NCI-H128 (cell line): ENCODE data around the gene IL17RB.

Experiments used
- DNase-seq: peaks from one replicate; lab custom pipeline; 2025; ENCODE audit not compliant: unreplicated experiment; lab: John Stamatoyannopoulos, UW

IL17RB gene

DNA sequence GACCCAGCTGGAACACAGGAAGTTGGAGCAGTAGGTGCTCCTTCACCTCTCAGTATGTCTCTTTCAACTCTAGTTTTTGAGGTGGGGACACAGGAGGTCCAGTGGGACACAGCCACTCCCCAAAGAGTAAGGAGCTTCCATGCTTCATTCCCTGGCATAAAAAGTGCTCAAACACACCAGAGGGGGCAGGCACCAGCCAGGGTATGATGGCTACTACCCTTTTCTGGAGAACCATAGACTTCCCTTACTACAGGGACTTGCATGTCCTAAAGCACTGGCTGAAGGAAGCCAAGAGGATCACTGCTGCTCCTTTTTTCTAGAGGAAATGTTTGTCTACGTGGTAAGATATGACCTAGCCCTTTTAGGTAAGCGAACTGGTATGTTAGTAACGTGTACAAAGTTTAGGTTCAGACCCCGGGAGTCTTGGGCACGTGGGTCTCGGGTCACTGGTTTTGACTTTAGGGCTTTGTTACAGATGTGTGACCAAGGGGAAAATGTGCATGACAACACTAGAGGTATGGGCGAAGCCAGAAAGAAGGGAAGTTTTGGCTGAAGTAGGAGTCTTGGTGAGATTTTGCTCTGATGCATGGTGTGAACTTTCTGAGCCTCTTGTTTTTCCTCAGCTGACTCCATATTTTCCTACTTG is 11.9 kb downstream of the IL17RB start:
- DNase-seq = no peak

DNA sequence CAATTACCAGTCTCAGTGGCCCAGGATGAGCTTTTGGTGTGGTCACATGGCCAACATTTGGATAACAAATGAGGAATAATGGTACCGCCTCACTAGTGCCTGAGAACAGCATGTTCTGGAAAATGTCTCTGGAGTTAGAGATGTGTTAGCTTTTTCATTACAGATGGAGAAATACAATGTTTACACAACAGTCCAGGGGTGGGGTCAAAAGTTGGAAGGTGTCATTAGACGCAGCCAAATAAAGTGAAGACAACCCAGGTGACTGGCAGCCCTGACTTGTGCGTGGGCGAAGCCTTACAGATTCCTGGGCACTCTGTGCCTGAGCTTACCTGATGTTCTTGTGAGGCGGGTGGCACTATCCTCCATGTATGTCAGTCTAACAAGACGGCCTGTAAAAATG is 12.8 kb downstream of the IL17RB start:
- DNase-seq = no peak

GRCh38 chr3:53860196-53860595 is 13.8 kb downstream of the IL17RB start:
- DNase-seq = no peak

GRCh38 chr3:53862241-53862640 is 15.9 kb downstream of the IL17RB start:
- DNase-seq = no peak

- no peak for DNase-seq
Measured at GRCh38 chr3:53863145-53863544, 16.8 kb downstream of the IL17RB start.

GRCh38 chr3:53865732-53866499 is 19.5 kb downstream of the IL17RB start:
- DNase-seq = no peak

- no peak for DNase-seq
Measured at GRCh38 chr3:53880396-53881345, 34.3 kb downstream of the IL17RB start.

DNA sequence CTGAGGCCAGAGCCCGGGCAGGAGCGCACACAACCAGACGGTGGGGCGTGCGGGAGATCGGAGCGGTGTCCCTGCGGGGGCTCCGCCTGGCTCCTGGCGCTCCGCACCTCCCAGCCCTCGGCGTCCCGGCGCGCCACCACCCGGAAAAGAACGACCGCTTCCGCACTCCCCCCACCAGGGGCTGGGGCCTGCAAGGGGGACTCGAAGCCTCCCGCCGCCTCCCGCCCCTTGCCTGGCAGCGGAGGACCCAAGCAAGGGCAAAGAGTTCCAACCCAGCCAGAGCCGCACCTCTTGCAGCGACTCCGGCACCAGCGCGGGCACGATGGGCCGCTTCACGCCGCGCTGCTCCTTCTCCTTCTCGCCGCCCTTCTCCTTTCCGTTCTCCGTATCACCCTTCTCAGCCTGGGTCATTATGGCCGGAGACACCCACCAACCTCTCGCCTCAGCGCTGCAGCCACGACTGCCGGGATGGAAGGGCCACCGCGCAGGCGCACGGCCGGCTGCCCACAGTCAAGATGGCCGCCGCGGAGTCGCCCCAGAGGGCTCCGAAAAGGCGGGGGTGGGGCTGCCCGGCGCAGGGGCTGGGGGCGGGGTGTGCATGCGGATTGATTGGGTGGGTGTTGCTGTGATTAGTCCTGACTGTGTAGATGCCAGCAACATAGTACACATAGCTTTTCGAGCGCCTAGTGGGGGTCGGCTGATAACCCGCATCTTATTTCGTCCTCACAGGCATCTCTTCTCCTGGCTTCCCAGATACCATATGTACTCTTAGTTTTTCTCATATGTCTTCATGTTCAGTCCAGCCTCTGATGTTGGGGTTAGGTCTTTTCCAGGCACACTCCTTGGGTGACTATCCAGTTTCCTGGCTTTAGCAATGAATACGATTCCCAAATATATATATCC is 35.6 kb downstream of the IL17RB start, which contains the start of gene ACTR8:
TSS of gene ACTR8 (minus strand) at position 462 of the 903 bp plus-strand sequence. CDS start at position 411, 51 bp downstream.
- peak; percentile 35 for DNase-seq

- DNase-seq = no peak
Measured at GRCh38 chr3:53883008-53883407, 36.6 kb downstream of the IL17RB start.

DNA sequence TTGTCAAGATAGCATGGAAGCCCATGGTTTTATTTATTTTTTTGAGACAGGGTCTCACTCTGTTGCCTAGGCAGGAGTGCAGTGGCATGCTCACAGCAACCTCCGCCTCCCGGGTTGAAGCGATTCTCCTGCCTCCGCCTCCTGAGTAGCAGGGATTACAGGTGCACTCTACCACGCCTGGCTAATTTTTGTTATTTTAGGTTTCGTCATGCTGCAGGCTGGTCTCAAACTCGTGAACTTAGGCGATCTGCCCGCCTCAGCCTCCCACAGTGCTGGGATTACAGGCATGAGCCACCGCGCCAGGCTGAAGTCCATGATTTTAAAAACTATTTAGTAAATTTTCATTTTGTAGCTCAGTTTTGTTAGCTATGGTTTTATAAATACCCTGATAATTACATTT is 38.3 kb downstream of the IL17RB start:
- DNase-seq = no peak

GRCh38 chr3:53885239-53885638 is 38.9 kb downstream of the IL17RB start:
- DNase-seq = no peak

- DNase-seq = no peak
Measured at GRCh38 chr3:53887446-53887845, 41.1 kb downstream of the IL17RB start.

DNA sequence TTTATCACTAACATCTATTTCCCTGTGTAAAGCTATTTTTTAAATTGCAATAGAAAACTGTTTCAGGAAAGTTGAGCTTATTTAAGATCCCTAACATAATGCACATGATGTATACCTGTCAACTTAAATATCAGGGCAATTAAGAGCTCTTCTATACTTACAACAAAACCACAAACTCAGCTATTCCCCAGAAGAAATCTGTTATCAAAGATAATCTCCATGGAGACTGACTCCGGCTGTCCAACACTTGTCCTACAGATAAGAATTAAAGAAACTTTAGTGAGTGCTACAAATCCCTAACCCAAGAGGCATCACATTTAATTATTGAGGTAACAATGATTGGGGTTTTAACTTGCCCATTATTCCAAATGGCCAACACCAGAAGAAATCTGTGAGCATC is 41.9 kb downstream of the IL17RB start:
- DNase-seq = no peak

DNA sequence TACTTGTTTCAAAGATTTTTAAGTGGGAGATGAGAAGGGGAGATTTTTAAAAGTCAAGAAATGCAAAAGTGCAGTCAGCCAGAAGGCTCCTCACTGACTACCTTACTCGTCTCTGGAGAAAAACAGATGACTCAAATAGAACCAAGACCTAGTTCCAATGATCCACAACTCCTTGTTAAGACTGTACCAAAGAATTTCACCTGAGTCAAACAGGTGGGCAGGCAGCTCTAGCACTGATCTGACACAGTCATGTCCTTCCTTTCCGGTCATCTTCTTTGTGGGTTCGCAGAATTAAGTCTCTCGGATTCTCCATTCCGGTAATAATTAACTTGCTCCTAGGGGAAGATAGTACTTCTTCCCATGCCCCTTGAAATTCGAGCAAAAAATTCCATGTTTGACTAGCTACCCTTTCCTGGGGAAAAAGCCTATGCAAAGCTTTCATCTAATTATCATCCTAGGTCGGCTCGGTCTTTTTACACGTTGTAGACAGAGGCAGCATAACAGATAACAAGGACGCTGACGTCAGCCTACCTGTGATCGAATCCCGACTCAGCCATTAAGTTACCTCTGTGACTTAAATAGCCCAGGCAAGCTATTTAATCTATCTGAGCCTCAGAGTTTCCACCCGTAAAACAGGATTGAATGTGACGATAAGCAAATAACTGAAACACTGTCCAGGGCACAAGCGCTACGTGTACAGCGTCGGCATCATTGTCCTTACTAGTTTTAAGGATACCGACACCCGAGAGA is 44.5 kb downstream of the IL17RB start:
- DNase-seq = no peak

DNA sequence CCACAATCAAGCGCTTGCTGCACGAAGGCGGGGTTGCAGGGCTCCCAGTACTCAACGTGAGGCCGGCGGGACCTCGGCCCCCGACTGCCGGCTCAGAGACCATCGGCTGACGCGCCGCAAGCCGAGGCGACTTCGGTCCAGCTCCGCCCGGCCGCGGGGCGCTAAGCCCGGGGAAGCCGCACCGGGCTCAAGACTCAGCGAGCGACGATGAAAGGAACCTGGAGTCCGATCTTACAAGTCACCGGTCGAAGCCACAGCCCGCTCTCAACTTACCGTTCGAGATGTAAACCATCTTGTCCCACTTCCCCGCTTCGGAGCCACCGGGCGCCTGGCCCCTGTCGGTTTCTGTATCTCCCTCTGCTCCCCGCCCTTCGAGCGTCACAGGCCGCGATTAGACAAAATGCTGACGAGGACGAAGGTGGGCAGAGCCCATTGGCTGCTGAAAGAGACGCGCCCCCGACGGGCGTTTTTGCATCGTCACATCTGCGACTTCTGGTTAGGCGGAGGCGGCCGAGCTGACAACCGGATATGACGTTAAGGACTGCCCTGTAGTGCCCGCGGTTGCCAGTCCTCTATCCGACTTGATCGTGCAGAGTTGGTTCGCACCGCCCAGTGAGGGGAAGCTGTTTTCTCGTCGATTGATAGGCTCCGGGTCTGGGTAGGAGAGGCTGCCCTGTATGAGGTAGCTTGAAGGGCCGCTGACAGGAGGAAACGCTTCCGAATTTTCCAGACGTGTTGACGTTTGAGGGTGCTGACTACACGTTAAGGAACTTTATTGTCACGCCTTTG is 45.3 kb downstream of the IL17RB start, which contains the start of gene SELENOK:
TSS of gene SELENOK (minus strand) at position 363 of the 789 bp plus-strand sequence.
- peak; percentile 95 for DNase-seq

DNA sequence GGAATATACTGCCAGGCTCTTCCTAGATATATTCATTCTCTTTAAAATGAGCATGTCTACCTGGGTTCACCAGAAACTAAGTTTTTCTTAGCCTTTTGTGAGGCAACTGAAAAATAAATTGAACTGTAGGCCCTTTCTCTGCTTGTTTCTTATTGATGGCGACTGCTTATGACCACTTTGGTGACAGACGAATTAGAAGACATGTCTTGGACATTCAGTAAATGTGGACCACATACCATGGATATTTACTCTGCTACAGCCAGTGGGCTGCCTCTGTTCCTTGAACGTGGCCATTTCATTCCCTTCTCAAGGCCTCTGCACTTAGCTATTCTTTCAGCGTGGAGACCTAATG is 45.9 kb downstream of the IL17RB start:
- DNase-seq = no peak

GRCh38 chr3:53899750-53900149 is 53.4 kb downstream of the IL17RB start:
- no peak for DNase-seq

DNA sequence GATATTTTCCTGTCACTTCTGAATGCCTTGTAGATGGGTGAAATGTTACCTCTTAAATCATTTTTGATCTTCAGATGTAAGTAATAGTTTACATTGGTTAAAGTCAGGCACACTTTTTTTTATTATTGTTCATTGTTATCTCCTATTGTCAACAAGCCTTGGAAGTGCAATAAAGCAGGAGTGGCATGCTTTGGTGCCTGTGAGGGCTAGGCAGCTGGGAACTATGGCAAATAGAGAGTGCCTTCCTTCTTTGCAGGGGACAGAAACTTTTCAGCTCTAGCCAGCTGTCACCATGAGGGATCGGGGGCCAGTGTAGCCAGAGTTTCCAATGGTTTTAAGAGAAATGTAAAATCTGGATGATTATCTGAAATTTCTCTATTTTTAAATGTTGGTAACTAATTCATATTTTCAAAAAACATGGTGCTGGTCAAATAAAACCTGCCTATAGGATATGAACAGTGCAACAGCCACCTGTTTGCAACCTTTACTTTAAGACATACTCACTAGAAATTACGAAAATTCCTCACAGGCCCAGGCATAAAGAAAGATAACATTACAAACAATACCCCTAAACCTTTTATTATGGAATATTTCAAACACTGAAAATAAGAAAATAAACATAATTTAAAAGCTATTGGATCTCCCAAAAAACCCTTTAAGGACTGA is 54.4 kb downstream of the IL17RB start:
- DNase-seq = no peak
